DMS 273 treated with DMSO at 0.1 percent for 48 hours (cell line): ENCODE results near the gene JAG2.

ENCODE experiments used
- DNase-seq: peaks from one replicate; lab custom pipeline; 2025; lab: John Stamatoyannopoulos, UW

Gene JAG2

GRCh38 chr14:105138551-105139111 lies 29.9 kb downstream of the JAG2 start:
- no peak for DNase-seq

GRCh38 chr14:105138021-105138541 lies 30.5 kb downstream of the JAG2 start:
- DNase-seq: no peak

DNA sequence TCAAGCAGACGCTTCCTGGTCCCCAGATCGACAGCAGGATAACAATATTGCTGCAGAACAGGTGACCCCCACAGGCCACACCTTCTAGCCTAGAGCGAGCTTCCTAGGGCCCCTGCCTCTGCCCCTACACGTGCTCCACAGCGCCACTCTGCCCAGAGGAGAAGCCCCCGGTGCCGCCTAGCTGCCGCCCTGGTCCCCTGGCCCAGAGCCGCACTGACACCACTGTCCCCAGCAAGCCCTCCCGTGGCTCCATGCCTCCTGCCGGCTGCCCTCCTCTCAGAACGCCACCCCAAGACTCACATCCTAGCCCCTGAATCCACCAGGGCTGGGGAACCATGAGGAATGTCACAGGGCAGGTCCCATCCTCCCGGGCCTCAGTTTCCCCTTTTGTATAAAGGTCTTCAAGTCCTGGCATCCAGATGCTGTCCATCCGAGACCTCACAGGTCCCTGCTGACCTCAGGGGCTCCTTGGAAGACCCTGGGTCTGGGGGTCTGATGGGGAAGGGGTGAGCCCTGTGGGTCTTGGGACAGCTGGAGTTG lies 31.0 kb downstream of the JAG2 start:
- no peak for DNase-seq

DNA sequence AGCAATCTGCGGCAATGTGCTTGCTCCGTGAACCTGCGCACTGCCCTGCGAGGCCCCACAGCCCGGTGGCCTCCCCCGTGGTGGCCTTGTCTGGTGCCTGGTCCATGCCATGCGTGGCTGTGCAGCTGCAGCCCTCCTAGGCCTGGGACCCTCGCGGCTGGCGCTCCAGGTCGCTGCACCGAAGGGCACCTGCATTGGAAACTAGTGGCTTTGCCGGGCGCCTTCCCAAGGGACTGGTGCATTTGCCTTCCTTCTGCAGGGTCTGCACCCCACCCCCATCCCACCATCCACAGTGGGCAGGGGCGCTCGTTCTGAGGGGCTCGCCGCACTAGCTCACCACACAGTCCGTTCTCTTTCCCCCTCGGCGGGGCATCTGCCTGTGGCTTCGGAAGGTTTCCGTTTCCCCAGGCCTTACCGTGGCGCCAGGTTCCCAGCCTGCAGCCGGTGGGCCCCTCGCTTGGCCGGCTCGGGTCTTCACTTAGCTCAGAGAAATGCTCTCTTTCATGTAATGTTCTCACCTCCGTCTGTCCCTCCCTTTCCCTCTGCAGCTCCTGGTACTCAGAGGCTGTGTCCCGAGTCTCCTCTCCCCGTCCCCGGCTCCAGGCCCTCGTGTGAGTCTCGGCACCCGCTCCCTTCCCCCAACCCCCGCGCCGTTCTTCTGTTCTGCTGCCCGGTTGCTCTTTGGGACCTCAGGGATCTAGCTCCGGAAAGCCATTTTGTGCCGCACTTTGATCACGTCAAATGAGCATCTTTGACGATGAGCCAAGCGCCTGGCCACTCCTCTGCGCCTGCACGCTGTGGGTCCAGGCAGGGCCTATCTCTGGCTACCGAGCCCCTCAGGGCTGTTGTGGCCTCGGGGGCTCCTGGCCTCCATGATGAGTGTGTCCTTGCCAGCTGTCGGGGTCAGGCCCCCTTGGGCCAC lies 31.9 kb downstream of the JAG2 start:
- DNase-seq: no peak

- no peak for DNase-seq
These were observed 32.7 kb downstream of the JAG2 start for GRCh38 chr14:105135700-105136395.

GRCh38 chr14:105132921-105133654 lies 35.5 kb downstream of the JAG2 start:
- no peak for DNase-seq

DNA sequence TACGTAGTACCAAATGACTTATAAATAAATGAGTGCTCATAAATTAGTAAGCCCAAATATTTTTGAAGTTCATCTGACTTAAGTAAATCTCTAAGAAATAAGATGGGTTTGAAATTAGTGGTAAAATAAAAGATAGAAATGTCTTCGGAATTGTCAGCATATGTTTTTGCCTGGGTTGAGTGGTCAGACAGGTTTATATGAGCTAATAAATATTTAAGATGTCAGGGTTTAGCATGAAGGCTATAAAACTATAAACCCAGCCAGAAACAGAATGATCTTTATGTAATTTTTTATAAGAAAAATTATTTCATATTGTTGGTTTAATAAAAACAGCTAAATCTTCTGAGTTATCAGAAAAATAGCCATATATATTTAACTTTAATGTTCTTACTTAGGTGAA lies 37.3 kb downstream of the JAG2 start:
- DNase-seq: no peak

DNA sequence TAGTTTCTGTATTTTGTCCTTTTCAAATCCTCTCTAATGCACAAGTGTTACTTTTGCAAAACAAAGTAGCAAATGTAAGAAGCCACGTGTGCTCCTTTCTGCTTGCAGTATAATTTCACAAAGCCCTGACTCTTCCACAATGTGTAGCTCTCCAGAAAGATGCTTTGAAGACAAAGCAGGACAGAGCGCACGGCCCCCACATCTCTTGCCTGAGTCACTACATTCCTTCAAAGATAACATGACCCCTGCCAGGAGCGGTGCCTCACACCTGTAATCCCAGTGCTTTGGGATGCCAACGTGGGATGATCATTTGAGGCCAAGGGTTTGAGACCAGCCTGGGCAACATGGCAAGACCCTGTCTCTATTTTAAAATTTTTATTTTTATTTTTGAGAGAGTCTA lies 40.5 kb downstream of the JAG2 start:
- no peak for DNase-seq

GRCh38 chr14:105126981-105127329 lies 41.6 kb downstream of the JAG2 start:
- DNase-seq: no peak

- DNase-seq: no peak
These were observed 42.2 kb downstream of the JAG2 start for GRCh38 chr14:105126126-105126980.

- no peak for DNase-seq
These were observed 43.8 kb downstream of the JAG2 start for GRCh38 chr14:105124823-105125222.

DNA sequence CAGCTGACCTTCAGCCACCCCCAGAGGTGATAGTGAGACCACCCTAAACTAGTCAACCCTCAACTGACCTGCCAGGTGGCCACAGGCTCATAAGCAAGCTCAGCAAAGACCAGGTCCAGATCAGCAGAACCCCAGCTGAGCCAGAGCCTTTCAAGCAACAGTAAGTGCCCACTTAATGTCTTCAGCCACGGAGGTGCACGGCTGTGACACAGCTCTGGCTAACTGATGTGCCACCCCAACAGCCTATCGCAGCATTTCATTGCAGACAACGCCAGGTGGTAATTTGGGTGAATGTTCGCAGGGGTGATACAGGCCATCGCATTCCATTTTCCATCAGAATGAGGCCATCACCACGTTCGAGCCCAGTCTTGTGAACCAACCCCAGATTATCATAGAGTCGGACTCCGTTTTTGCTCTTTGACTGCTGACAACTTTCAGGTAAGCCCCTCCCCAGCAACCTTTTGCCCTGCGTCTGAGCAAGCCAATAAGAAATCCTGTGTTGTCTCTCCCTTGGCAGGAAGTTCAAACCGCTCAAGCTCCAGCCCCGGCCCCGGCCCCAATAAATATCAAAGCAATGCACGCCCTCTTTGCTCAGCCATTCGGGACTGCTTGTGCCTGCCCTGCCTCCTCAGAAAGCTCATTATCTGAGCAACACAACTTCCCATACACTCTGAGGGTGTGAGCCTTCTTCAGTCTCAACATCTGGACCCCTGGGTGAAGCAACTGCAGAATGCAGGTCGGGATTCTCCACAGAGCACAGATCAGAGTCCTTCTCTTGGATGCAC lies 44.4 kb downstream of the JAG2 start:
- DNase-seq: no peak

DNA sequence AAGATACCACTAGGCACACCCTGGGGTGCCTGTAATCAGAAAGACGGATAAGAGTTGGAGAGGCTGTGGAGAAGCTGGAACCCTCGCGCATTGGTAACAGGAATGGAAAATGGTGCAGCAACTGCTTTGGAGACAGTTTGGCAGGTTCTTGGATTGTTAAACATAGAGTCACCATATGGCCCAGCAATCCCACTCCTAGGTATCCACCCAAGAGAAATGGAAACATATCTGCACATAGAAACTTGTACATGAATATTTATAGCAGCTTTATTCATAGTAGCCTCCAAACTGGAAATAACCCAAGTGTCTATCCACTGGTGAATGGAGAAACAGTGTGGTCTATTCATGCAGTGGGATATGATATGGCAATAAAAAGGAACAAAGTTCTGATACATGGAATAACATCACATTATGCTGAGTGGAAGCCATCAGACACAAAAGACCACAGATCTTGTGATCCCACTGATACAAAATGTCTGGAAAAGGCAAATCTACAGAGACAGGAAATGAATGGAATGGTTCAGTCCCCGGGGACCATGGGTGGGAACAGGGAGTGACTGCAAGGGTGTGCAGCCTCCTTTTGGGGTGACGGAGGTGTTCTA lies 45.4 kb downstream of the JAG2 start:
- DNase-seq: no peak

DNA sequence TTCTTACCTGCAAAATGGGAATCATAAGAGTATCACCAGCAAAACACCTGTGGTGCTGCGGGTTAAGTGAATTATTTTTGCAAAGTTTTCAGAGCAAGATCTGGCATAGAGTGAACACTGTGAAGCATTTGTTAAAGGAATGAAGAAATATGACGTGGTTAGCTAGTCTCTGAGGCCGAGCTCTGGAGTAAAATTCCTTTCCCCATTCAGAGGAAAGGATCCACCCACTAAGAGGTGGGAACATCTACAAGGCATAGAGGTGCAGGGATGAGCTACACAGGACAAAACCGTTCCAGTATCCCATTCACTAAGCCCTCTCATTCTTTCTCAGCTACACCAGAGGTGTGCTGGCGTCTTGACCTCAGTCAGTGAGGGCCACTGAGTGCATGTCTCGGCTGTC lies 48.5 kb downstream of the JAG2 start:
- no peak for DNase-seq

DNA sequence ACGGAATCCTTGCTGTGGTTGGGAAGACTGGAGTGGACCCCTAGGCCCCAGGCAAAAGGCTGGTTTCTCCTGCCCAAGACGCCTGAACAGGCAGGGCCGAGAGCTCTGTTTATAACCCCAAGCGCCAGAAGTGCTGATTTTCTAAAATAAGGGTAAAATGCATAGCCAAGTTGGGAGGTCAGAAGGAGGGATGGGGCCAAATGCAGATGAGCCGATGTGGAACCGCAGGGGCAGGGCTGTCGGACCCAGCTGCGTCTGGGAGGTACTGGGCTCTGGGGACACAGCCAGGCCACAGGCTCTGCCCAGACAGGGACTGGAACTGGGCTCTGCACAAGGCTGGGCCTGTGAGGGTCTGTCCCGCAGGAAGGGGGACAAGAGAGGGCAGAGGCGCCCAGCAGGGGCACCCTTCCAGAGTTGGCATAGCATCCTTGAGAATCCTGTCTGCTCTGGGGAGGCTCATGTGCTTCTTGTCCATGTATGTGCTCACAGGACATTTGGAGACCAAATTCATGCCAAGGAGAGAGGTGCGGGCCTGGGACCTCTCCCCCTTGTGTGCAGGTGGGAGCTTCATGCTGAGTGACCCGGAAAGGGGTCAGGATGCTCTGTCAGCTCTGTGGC lies 49.1 kb downstream of the JAG2 start:
- no peak for DNase-seq

GRCh38 chr14:105118646-105119407 lies 49.7 kb downstream of the JAG2 start:
- DNase-seq: no peak

GRCh38 chr14:105117710-105118385 lies 50.7 kb downstream of the JAG2 start:
- no peak for DNase-seq

DNA sequence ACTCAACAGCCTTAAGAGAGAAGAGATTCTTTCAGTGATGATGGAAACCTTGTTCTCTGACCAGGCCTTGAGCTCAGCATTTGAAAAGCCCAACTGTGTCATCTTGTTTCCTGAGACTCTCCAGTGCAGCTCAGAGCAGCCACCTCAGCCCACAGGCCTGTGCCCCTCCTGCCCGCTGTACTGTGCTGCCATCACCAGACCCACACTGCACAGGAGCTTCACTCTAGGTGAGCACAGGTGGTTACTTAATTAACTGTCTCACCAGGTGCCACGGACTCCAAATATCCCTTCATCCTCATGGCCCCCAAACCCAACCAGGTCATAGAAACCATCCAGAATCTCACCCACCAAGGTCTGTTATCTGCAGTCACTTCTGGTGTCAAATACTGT lies 51.3 kb downstream of the JAG2 start:
- no peak for DNase-seq
